IMR-90 (cell line): ENCODE measurements around the gene RUNX1. TPM values are rescaled to one million over a fixed set of nuclear protein-coding genes. Genes with fewer than 3 reads are reported as not detected.

ENCODE experiments used
- ATAC-seq: fragments of 200-7000 bp; cut with Tn5 transposase; 2 replicates; pipeline ENCODE4 v1.9.1; 2020; ENCODE audit warnings: low read depth, mild to moderate bottlenecking, moderate library complexity
- BruUV-seq: library from RNA; stranded (reverse); fragments of 400-500 nt; replicated peaks from 2 replicates; lab custom pipeline; 2021; lab: Mats Ljungman, UMichigan
- CTCF ChIA-PET: fragments of 300-600 bp; formaldehyde crosslinking; extraction: SDS; loops from one replicate; lab custom pipeline; 2021; ENCODE audit warnings: antibody characterized with exemption; lab: Yijun Ruan, JAX
- POLR2A ChIA-PET: fragments of 300-600 bp; sonication (Branson Sonifier 250); formaldehyde crosslinking; loops from one replicate; lab custom pipeline; 2022; ENCODE audit warnings: antibody characterized with exemption; ENCODE audit not compliant: unreplicated experiment; lab: Charles Lee
- DNase-seq: peaks from one replicate; pipeline ENCODE4 v3.0.0; 2013
- H2AFZ ChIP-seq: replicated peaks from 2 replicates; pipeline ENCODE3; 2013; ENCODE audit warnings: low read length, mild to moderate bottlenecking; ENCODE audit not compliant: poor library complexity
- H2AK5ac ChIP-seq: 2 replicates; pipeline ENCODE4 v1.6.1; 2013; ENCODE audit warnings: low read depth, low read length, inconsistent platforms
- H2AK9ac ChIP-seq: replicated peaks from 2 replicates; pipeline ENCODE3; 2013; ENCODE audit warnings: mild to moderate bottlenecking, low read depth, low read length, moderate library complexity; ENCODE audit not compliant: poor library complexity
- H2BK120ac ChIP-seq: 2 replicates; pipeline ENCODE4 v1.6.1; 2013; ENCODE audit warnings: low read depth, low read length, inconsistent platforms
- H2BK15ac ChIP-seq: 3 replicates; pipeline ENCODE4 v1.6.1; 2013; ENCODE audit warnings: low read depth, low read length, inconsistent platforms
- H2BK20ac ChIP-seq: 2 replicates; pipeline ENCODE4 v1.6.1; 2013; ENCODE audit warnings: low read depth, mild to moderate bottlenecking, inconsistent platforms, low read length, moderate library complexity
- H2BK5ac ChIP-seq: 2 replicates; pipeline ENCODE4 v1.6.1; 2013; ENCODE audit warnings: mild to moderate bottlenecking, low read depth, low read length, inconsistent platforms; ENCODE audit not compliant: poor library complexity, severe bottlenecking
- H3K14ac ChIP-seq: replicated peaks from 2 replicates; pipeline ENCODE4 v1.6.1; 2013; ENCODE audit warnings: low read depth, low read length, inconsistent platforms
- H3K18ac ChIP-seq: 2 replicates; pipeline ENCODE4 v1.6.1; 2013; ENCODE audit warnings: low read depth, low read length, control low read depth
- H3K23ac ChIP-seq: 2 replicates; pipeline ENCODE4 v1.6.1; 2013; ENCODE audit warnings: low read depth, low read length, inconsistent platforms
- H3K27ac ChIP-seq: 2 replicates; pipeline ENCODE4 v1.5.1; 2013; ENCODE audit warnings: mild to moderate bottlenecking, control low read depth, low read length; ENCODE audit not compliant: insufficient read depth
- H3K27me3 ChIP-seq: 2 replicates; pipeline ENCODE4 v1.6.1; 2013; ENCODE audit warnings: low read length; ENCODE audit not compliant: control insufficient read depth, insufficient read depth
- H3K36me3 ChIP-seq: 2 replicates; pipeline ENCODE4 v1.6.1; 2013; ENCODE audit warnings: low read length, mixed read lengths; ENCODE audit not compliant: control insufficient read depth, insufficient read depth
- H3K4ac ChIP-seq: 2 replicates; pipeline ENCODE4 v1.6.1; 2013; ENCODE audit warnings: low read depth, low read length, inconsistent platforms
- H3K4me1 ChIP-seq: 2 replicates; pipeline ENCODE4 v1.6.1; 2013; ENCODE audit warnings: low read length, mixed read lengths; ENCODE audit not compliant: control insufficient read depth, insufficient read depth
- H3K4me2 ChIP-seq: 2 replicates; pipeline ENCODE4 v1.6.1; 2013; ENCODE audit warnings: low read depth, mild to moderate bottlenecking, control low read depth, low read length, moderate library complexity
- H3K4me3 ChIP-seq: 2 replicates; pipeline ENCODE4 v1.5.1; 2013; ENCODE audit warnings: low read depth, mild to moderate bottlenecking, control low read depth, low read length, moderate library complexity; ENCODE audit not compliant: insufficient read depth
- H3K56ac ChIP-seq: 2 replicates; pipeline ENCODE4 v1.6.1; 2013; ENCODE audit warnings: low read length, inconsistent platforms; ENCODE audit not compliant: insufficient read depth; ENCODE audit errors: extremely low read depth
- H3K79me1 ChIP-seq, 2 experiments: 2 replicates each; pipeline ENCODE4 v1.6.1; 2013; ENCODE audit warnings: low read length in 2 of 2, inconsistent platforms in 1 of 2, low read depth in 1 of 2
- H3K9ac ChIP-seq: 2 replicates; pipeline ENCODE4 v1.6.1; 2013; ENCODE audit warnings: low read depth, low read length, control low read depth
- H3K9me1 ChIP-seq: 2 replicates; pipeline ENCODE4 v1.6.1; 2013; ENCODE audit warnings: low read length, inconsistent platforms; ENCODE audit not compliant: insufficient read depth
- H3K9me3 ChIP-seq: 2 replicates; pipeline ENCODE4 v1.6.1; 2013; ENCODE audit warnings: low read length; ENCODE audit not compliant: control insufficient read depth, insufficient read depth
- H4K20me1 ChIP-seq: 2 replicates; pipeline ENCODE4 v1.6.1; 2013; ENCODE audit warnings: low read length, inconsistent platforms; ENCODE audit not compliant: insufficient read depth
- H4K5ac ChIP-seq: 2 replicates; pipeline ENCODE4 v1.6.1; 2013; ENCODE audit warnings: mild to moderate bottlenecking, low read depth, low read length, control low read depth
- H4K8ac ChIP-seq, 2 experiments: 2 replicates each; pipeline ENCODE4 v1.6.1; 2013; ENCODE audit warnings: low read depth in 2 of 2, low read length in 2 of 2, control low read depth in 1 of 2, inconsistent platforms in 1 of 2
- H4K91ac ChIP-seq: 2 replicates; pipeline ENCODE4 v1.6.1; 2013; ENCODE audit warnings: low read depth, low read length, inconsistent platforms; ENCODE audit not compliant: insufficient read depth
- RFX5 ChIP-seq: IDR thresholded peaks from 2 replicates; pipeline ENCODE4 v1.8.0; 2012; ENCODE audit warnings: low read depth, mild to moderate bottlenecking, low read length, moderate library complexity
- WGBS, 2 experiments: methylation state at CpG; one replicate each; pipeline versions ENCODE4 v1.1.5 to v1.1.7; 2013; ENCODE audit warnings: missing lambda C conversion rate in 2 of 2; ENCODE audit not compliant: insufficient read length in 1 of 2; ENCODE audit errors: extremely low coverage in 2 of 2; 5-methylcytosine and 5-hydroxymethylcytosine counted together
- dilution Hi-C: fragments of 300-500 bp; cut with HindIII; formaldehyde crosslinking; loops from one replicate; pipeline ENCODE4 v1.14.3; 2018; ENCODE audit warnings: low sequenced_read_pairs; ENCODE audit not compliant: unreplicated experiment
- in situ Hi-C: fragments of 300-500 bp; cut with MboI; formaldehyde crosslinking; loops from 3 replicates; pipeline ENCODE4 v1.14.3; 2019; ENCODE audit warnings: low sequenced_read_pairs, inconsistent platforms, mixed read lengths
- intact Hi-C: fragments of 100-400 bp; cut with micrococcal nuclease; formaldehyde crosslinking; loops from 2 replicates; pipeline ENCODE4 v1.10.0; 2022
- polyA plus RNA-seq, 3 experiments: library from polyadenylated mRNA; depleted of rRNA; stranded (reverse); fragments of >200 nt; gene quantifications; 2 replicates each; pipeline ENCODE4 v1.2.3, GENCODE V29; 2012; ENCODE audit warnings: low replicate concordance in 1 of 3
- total RNA-seq: library from RNA; depleted of rRNA; stranded (reverse); fragments of >200 nt; gene quantifications from 2 replicates; pipeline ENCODE4 v1.2.3, GENCODE V29; 2012

RUNX1 gene
- total and polyA plus RNA-seq, 2 of the 4 experiments (the other 2 are of a cell fraction): 34.5 to 56.5 TPM

- H4K8ac ChIP-seq: no peak overlapping the region
- H4K20me1 ChIP-seq: no peaks in the 10 kb centered on the region
- H3K27me3 ChIP-seq: no peaks in the 10 kb centered on the region
- H3K23ac ChIP-seq: no peak overlapping the region
- H2BK120ac ChIP-seq: no peak overlapping the region
- H2BK5ac ChIP-seq: no peak overlapping the region
- BruUV-seq: no TSS peak
- H3K4me3 ChIP-seq: no peak overlapping the region
- POLR2A ChIA-PET: no interaction called here
- H3K18ac ChIP-seq: no peak overlapping the region
- no peak overlapping the region for H2AFZ ChIP-seq
- no peaks in the 10 kb centered on the region for H3K36me3 ChIP-seq
- no peak overlapping the region for H3K56ac ChIP-seq
- intact Hi-C loops: no loop called here
- 100% methylated on average over 1 of the region's 1 CpG; no CpG with 5 or more reads in 1 of the 2 experiments for whole genome bisulfite sequencing, 2 experiments
- H2AK9ac ChIP-seq: no peak overlapping the region
- H3K27ac ChIP-seq: no peak overlapping the region
- no peak overlapping the region for H3K4ac ChIP-seq
- CTCF ChIA-PET: interaction anchor here (0.6 kb wide), 1 partner anchor 714 kb away, joined by 3 read pairs; no protein-coding TSS in a partner anchor
- no peak overlapping the region for H2BK20ac ChIP-seq
- dilution Hi-C loops: no loop called here
- peaks cover 8% of the 10 kb centered on the region for H3K9me3 ChIP-seq
- no peak overlapping the region for H4K91ac ChIP-seq
- H3K4me2 ChIP-seq: no peak overlapping the region
- no peak overlapping the region for H2BK15ac ChIP-seq
- no peaks in the 10 kb centered on the region; a peak in 1 of 4 replicates for H3K79me1 ChIP-seq
- no peaks in the 10 kb centered on the region for H3K4me1 ChIP-seq
- H2AK5ac ChIP-seq: no peak overlapping the region
- in situ Hi-C loops: no loop called here
- no peak overlapping the region for H4K5ac ChIP-seq
- H3K9ac ChIP-seq: no peak overlapping the region
- ATAC-seq (no peak), DNase-seq (no peak)
- H3K9me1 ChIP-seq: no peaks in the 10 kb centered on the region
- no peak for TF ChIP-seq RFX5
- no peak overlapping the region for H3K14ac ChIP-seq
These were observed 149.3 kb downstream of the RUNX1 start for GRCh38 chr21:34899760-34900159.
